Measurements from ENCODE around the gene SRGAP1. TPM values are rescaled to one million over a fixed set of nuclear protein-coding genes. Genes with fewer than 3 reads are reported as not detected.
A peak's percentile ranks its signal among the peaks of the same experiment; 100 is the strongest.

SRGAP1 gene
- total RNA-seq, 1 donor from 2014 or later = 3.0 TPM

- TF ChIP-seq EZH2phosphoT487 (IDR thresholded peaks at IDR 0.05) (no peak), CTCF (IDR thresholded peaks at IDR 0.05) (no peak), EZH2 (IDR thresholded peaks at IDR 0.05) (no peak)
- Histone ChIP-seq H4K20me1 (ENCODE audit: low read depth) (no peaks in the 10 kb centered on the region), H2AFZ (replicated peaks) (no peak overlapping the region), H3K36me3 (no peaks in the 10 kb centered on the region), H3K27ac (no peak overlapping the region), H3K4me2 (no peak overlapping the region), H3K79me2 (ENCODE audit: low read depth) (no peaks in the 10 kb centered on the region), H3K4me3 (no peak overlapping the region), H3K4me1 (no peaks in the 10 kb centered on the region), H3K27me3 (no peaks in the 10 kb centered on the region), H3K9me3 (ENCODE audit: low read depth) (no peaks in the 10 kb centered on the region), H3K9ac (no peak overlapping the region), H3F3A (ENCODE audit: low read depth) (no peaks in the 10 kb centered on the region)
- Mint-ChIP-seq H3K4me3 (no peak overlapping the region), H3K36me3 (peaks cover 11% of the 10 kb centered on the region), H3K27ac (peak overlapping the region; percentile 30), H3K4me1 (peaks cover 51% of the 10 kb centered on the region), H3K9me3 (peaks cover 5% of the 10 kb centered on the region), H3K27me3 (ENCODE audit: insufficient read depth, low read depth) (no peaks in the 10 kb centered on the region)
- no peak for DNase-seq (ENCODE audit: low spot score)
Observed at GRCh38 chr12:63918800-63919300, 74.3 kb downstream of the SRGAP1 start.

GRCh38 chr12:63919756-63920155, 75.3 kb downstream of the SRGAP1 start:
- no peak overlapping the region for H3K4me2 ChIP-seq
- no peak overlapping the region for H3K4me3 Mint-ChIP-seq
- H3K4me3 ChIP-seq = no peak overlapping the region
- H3F3A ChIP-seq (ENCODE audit: low read depth) = no peaks in the 10 kb centered on the region
- no peak for TF ChIP-seq EZH2phosphoT487 (IDR thresholded peaks at IDR 0.05)
- TF ChIP-seq CTCF (IDR thresholded peaks at IDR 0.05) = no peak
- no peak for TF ChIP-seq EZH2 (IDR thresholded peaks at IDR 0.05)
- H3K27me3 ChIP-seq = no peaks in the 10 kb centered on the region
- no peak for DNase-seq (ENCODE audit: low spot score)
- no peaks in the 10 kb centered on the region for H3K9me3 ChIP-seq (ENCODE audit: low read depth)
- no peaks in the 10 kb centered on the region for H3K79me2 ChIP-seq (ENCODE audit: low read depth)
- H3K4me1 Mint-ChIP-seq = peaks cover 42% of the 10 kb centered on the region
- no peaks in the 10 kb centered on the region for H3K27me3 Mint-ChIP-seq (ENCODE audit: insufficient read depth, low read depth)
- no peaks in the 10 kb centered on the region for H4K20me1 ChIP-seq (ENCODE audit: low read depth)
- no peak overlapping the region for H2AFZ ChIP-seq (replicated peaks)
- no peak overlapping the region for H3K27ac Mint-ChIP-seq
- no peak overlapping the region for H3K27ac ChIP-seq
- no peaks in the 10 kb centered on the region for H3K4me1 ChIP-seq
- peaks cover 5% of the 10 kb centered on the region for H3K9me3 Mint-ChIP-seq
- peaks cover 11% of the 10 kb centered on the region for H3K36me3 Mint-ChIP-seq
- H3K9ac ChIP-seq = no peak overlapping the region
- no peaks in the 10 kb centered on the region for H3K36me3 ChIP-seq

- no peak for TF ChIP-seq EZH2phosphoT487 (IDR thresholded peaks at IDR 0.05)
- TF ChIP-seq CTCF (IDR thresholded peaks at IDR 0.05) = no peak
- no peak for TF ChIP-seq EZH2 (IDR thresholded peaks at IDR 0.05)
- H3K9ac ChIP-seq = no peak overlapping the region
- H3K27me3 ChIP-seq = no peaks in the 10 kb centered on the region
- Mint-ChIP-seq H3K36me3 (peaks cover 11% of the 10 kb centered on the region), H3K9me3 (peaks cover 5% of the 10 kb centered on the region), H3K27ac (no peak overlapping the region), H3K4me3 (no peak overlapping the region), H3K27me3 (ENCODE audit: insufficient read depth, low read depth) (no peaks in the 10 kb centered on the region), H3K4me1 (peaks cover 29% of the 10 kb centered on the region)
- no peaks in the 10 kb centered on the region for H4K20me1 ChIP-seq (ENCODE audit: low read depth)
- no peaks in the 10 kb centered on the region for H3K79me2 ChIP-seq (ENCODE audit: low read depth)
- H3K9me3 ChIP-seq (ENCODE audit: low read depth) = no peaks in the 10 kb centered on the region
- H3K4me2 ChIP-seq = no peak overlapping the region
- H2AFZ ChIP-seq (replicated peaks) = no peak overlapping the region
- no peaks in the 10 kb centered on the region for H3K4me1 ChIP-seq
- no peak overlapping the region for H3K27ac ChIP-seq
- no peak for DNase-seq (ENCODE audit: low spot score)
- no peaks in the 10 kb centered on the region for H3K36me3 ChIP-seq
- H3K4me3 ChIP-seq = no peak overlapping the region
- H3F3A ChIP-seq (ENCODE audit: low read depth) = no peaks in the 10 kb centered on the region
Observed at GRCh38 chr12:63921157-63921556, 76.7 kb downstream of the SRGAP1 start.
